GM18858 (cell line): ENCODE data around the gene GLP1R.

Experiments
- ATAC-seq: cut with Tn5 transposase; IDR thresholded peaks from one replicate; pipeline ENCODE4 v1.9.1; 2021; ENCODE audit not compliant: unreplicated experiment

The GLP1R gene

GRCh38 chr6:39048481-39049399 is at the start of gene GLP1R:
GLP1R (plus strand) TSS chr6:39048781; CDS start chr6:39048841, 60 bp downstream.
- ATAC-seq: no peak

- no peak for ATAC-seq
These were observed 45.5 kb upstream of the GLP1R start for GRCh38 chr6:39003072-39003471.

GRCh38 chr6:39003492-39003891 is 45.1 kb upstream of the GLP1R start:
- no peak for ATAC-seq

GRCh38 chr6:39004801-39005200 is 43.8 kb upstream of the GLP1R start:
- ATAC-seq: no peak

- ATAC-seq: no peak
These were observed 42.8 kb upstream of the GLP1R start for GRCh38 chr6:39005774-39006173.

GRCh38 chr6:39007575-39007974 is 41.0 kb upstream of the GLP1R start:
- ATAC-seq: no peak

- ATAC-seq: no peak
These were observed 39.8 kb upstream of the GLP1R start for GRCh38 chr6:39008737-39009136.

- ATAC-seq: no peak
These were observed 39.1 kb upstream of the GLP1R start for GRCh38 chr6:39009476-39009875.

- no peak for ATAC-seq
These were observed 31.6 kb upstream of the GLP1R start for GRCh38 chr6:39016839-39017546.

GRCh38 chr6:39017547-39017880 is 31.1 kb upstream of the GLP1R start:
- ATAC-seq: no peak

- ATAC-seq: no peak
These were observed 30.5 kb upstream of the GLP1R start for GRCh38 chr6:39018103-39018502.

- no peak for ATAC-seq
These were observed 28.4 kb upstream of the GLP1R start for GRCh38 chr6:39020136-39020535.

- ATAC-seq: no peak
These were observed 27.5 kb upstream of the GLP1R start for GRCh38 chr6:39021041-39021440.

- ATAC-seq: no peak
These were observed 26.8 kb upstream of the GLP1R start for GRCh38 chr6:39021779-39022178.

GRCh38 chr6:39026175-39026574 is 22.4 kb upstream of the GLP1R start:
- ATAC-seq: no peak

- peak; percentile 46 for ATAC-seq
These were observed 19.2 kb upstream of the GLP1R start for GRCh38 chr6:39029156-39030011.

- no peak for ATAC-seq
These were observed 12.9 kb upstream of the GLP1R start for GRCh38 chr6:39035681-39036080.

- no peak for ATAC-seq
These were observed 11.5 kb upstream of the GLP1R start for GRCh38 chr6:39037082-39037508.

GRCh38 chr6:39037707-39038106 is 10.9 kb upstream of the GLP1R start:
- no peak for ATAC-seq

GRCh38 chr6:39040080-39040673 is 8.4 kb upstream of the GLP1R start:
- no peak for ATAC-seq

GRCh38 chr6:39041072-39041471 is 7.5 kb upstream of the GLP1R start:
- no peak for ATAC-seq
